GM21515 (cell line): Measurements from ENCODE around the gene CCNT2.
"Not testable (repeated sequence)": the region's sequence is repeated elsewhere in the genome, so short reads cannot be mapped to it uniquely, and the experiment has no call there.

Experiments
- ATAC-seq: cut with Tn5 transposase; IDR thresholded peaks from one replicate; pipeline ENCODE4 v1.9.1; 2021; ENCODE audit not compliant: unreplicated experiment

Gene CCNT2

GRCh38 chr2:134973241-134974138 lies 54.9 kb downstream of the CCNT2 start:
- ATAC-seq: no peak

DNA sequence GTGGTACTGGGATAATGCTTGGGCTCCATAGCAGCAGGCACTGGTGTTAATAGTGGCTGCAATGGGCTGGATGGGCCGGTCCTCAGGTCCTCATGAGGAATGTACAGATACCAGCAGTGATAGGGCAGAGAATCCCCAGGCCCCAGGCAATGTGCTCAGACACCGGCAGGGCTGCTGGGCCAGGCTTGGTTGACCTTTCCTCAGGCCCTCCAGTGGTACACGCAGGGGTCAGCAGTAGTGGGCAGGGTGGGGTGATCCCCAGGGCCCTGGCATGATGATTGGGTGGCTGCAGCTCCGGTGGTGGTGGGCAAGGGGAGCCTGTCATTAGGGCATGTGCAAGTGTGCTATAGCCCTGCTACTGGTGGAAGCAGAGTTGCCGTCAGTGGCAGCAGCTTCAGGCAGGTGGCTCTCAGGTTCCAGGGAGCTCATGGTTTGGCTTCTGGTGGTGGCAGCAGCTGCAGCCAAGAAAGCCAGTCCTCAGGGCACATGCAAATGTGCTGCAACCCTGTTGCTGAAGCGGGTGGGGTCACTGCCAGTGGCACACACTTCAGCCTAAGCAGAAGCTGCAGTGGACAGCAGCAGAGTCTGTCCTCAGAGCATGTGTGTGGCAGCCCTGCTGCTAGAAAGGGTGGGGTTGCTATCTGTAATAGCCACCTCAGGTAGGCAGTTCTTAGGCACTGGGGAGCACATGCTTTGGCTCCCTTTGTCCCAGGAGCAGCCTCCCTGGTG lies 56.8 kb downstream of the CCNT2 start:
- ATAC-seq: no peak

- ATAC-seq: no peak
Observed at GRCh38 chr2:134976074-134976702, 57.6 kb downstream of the CCNT2 start.

GRCh38 chr2:134977104-134977503 lies 58.5 kb downstream of the CCNT2 start:
- not testable (repeated sequence) for ATAC-seq

GRCh38 chr2:134979221-134979620 lies 60.6 kb downstream of the CCNT2 start:
- no peak for ATAC-seq

- no peak for ATAC-seq
Observed at GRCh38 chr2:134980639-134981038, 62.0 kb downstream of the CCNT2 start.

DNA sequence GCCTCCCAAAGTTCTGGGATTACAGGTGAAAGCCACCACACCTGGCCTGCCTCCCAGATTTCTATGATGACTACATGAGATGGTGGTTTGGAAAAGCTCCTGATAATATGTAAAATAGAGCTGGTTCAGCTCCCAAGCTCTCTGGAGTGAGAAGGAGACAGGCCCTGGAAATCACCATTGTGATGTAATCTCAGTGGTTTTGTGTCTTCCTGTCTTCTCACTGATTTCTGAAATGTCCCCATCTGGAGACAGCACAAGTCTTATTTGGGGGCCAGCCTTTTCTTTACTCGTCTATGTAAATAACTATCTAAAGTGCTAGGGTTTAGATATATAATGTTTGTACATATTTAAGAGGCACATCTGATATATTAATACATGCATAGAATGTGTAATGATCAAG lies 64.0 kb downstream of the CCNT2 start:
- ATAC-seq: no peak

DNA sequence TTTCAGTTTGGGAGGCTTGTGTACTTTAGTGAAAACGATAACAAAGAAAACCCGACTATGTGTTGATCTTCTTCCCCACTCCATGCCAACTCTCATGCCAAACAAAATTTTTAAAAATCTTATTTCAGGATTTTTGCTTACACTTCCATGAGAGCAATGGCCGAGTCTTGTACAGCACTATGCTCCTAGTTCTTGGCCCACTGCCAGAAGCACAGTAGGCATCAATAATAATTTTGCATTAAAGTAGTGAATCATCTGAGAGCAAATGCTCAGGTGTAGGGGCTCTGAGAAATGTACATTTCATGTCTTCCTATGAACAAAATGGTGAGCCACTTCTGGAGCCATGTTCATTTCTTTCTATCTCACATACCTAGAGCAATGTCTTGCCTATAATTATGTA lies 66.4 kb downstream of the CCNT2 start:
- ATAC-seq: no peak

DNA sequence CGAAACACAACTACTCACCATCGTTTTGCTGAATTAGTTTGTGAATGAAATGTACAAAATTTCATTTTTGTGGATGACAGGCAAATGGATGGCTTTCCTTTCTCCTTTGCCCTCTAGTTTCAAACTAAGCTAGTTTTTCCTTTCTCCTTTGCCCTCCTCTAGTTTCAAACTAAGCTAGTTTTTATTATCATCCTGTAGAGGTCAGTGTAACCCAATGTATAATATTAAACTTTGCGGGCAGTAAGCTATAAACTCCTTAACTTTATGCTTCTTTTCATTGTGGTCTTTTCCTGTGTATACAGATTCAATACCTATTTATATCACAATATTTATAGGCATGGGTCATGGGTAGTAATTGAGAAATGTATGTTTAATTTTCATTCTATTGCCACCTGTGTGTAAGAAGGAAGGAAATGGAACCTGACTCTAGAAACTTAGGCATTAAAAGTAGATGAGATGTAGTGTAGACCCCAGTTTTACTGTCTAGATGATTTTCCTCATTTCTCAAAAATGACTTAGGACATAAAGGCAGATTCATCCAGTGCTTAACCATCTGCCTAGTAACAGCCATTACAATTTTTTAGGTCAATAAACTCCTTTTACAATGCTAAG lies 70.5 kb downstream of the CCNT2 start:
- ATAC-seq: no peak

GRCh38 chr2:134999521-134999920 lies 80.9 kb downstream of the CCNT2 start:
- no peak for ATAC-seq

GRCh38 chr2:135002836-135003235 lies 84.2 kb downstream of the CCNT2 start:
- ATAC-seq: no peak

GRCh38 chr2:135004005-135004746 lies 85.6 kb downstream of the CCNT2 start:
- ATAC-seq: peak; percentile 93

GRCh38 chr2:135005753-135006152 lies 87.1 kb downstream of the CCNT2 start:
- ATAC-seq: no peak
